H1 (cell line): Measurements from ENCODE around the gene LDLRAD4. TPM values are rescaled to one million over a fixed set of nuclear protein-coding genes. Genes with fewer than 3 reads are reported as not detected.

Experiments
- BACH1 ChIP-seq: IDR thresholded peaks from 2 replicates; pipeline ENCODE4 v1.6.1; 2012; ENCODE audit warnings: low read length, improper control_type of control experiment
- CEBPB ChIP-seq: IDR thresholded peaks from 2 replicates; pipeline ENCODE4 v1.6.1; 2012; ENCODE audit warnings: low read depth, low read length
- CHD7 ChIP-seq: fragments of 300-600 bp; sonication (generic); IDR thresholded peaks from 2 replicates; pipeline ENCODE4 v1.7.1; 2012; ENCODE audit warnings: low read length, moderate library complexity, mild to moderate bottlenecking, inconsistent platforms; ENCODE audit not compliant: insufficient replicate concordance
- HDAC6 ChIP-seq: IDR thresholded peaks from one replicate; pipeline ENCODE4 v1.7.1; 2012; ENCODE audit warnings: low read depth, mild to moderate bottlenecking, inconsistent platforms, low read length, moderate library complexity
- SP1 ChIP-seq: IDR thresholded peaks from 2 replicates; pipeline ENCODE4 v1.6.1; 2011; ENCODE audit warnings: low read depth, low read length
- TAF1 ChIP-seq: IDR thresholded peaks from 2 replicates; pipeline ENCODE4 v1.6.1; 2011; ENCODE audit warnings: mild to moderate bottlenecking, low read depth, low read length
- TEAD4 ChIP-seq: IDR thresholded peaks from 2 replicates; pipeline ENCODE4 v1.6.1; 2012; ENCODE audit warnings: low read depth, low read length, inconsistent platforms, mixed read lengths
- polyA plus RNA-seq, 7 experiments: library from polyadenylated mRNA; depleted of rRNA in 3 of 7; stranded (reverse) in 5 of 7; unstranded in 2 of 7; fragments of >200 nt in 5 of 7; fragments of 200-250 nt in 2 of 7; gene quantifications; 1 replicate in 5 of 7; 2 replicates in 1 of 7; 4 replicates in 1 of 7; pipeline versions ENCODE4 v1.2.1 to v1.2.3, GENCODE V29; 2011 to 2013; ENCODE audit warnings: missing spikeins in 2 of 7, mixed read lengths in 2 of 7
- total RNA-seq: library from RNA; stranded (reverse); fragmentation: NEBNext Ultra II Directional; extraction: Animal tissue kit (Norgen Biotek cat#: 25700); gene quantifications from 2 replicates; pipeline ENCODE4 v1.2.1, GENCODE V29; 2021

LDLRAD4 gene
- total and polyA plus RNA-seq, 2 of the 8 experiments (the other 6 are each of a cell fraction or from before 2014, with no cell fraction given), result 0.77 to 1.4 TPM

- TF ChIP-seq CHD7 (no peak), BACH1 (no peak), SP1 (no peak), CEBPB (no peak), TEAD4 (no peak), TAF1 (no peak), HDAC6 (no peak)
Observed at GRCh38 chr18:13262839-13263691, 44.5 kb downstream of the LDLRAD4 start (continued).
